CD4-positive, alpha-beta T cell treated with Interferon gamma for 1 hour (primary cell): ENCODE data around the gene FAM170B.

Experiments used
- DNase-seq: peaks from one replicate; pipeline ENCODE4 v3.0.0-alpha.2; 2020

The FAM170B gene

GRCh38 chr10:49119746-49120145 is 14.1 kb downstream of the FAM170B start:
- DNase-seq: no peak

GRCh38 chr10:49118430-49119074 is 15.3 kb downstream of the FAM170B start:
- no peak for DNase-seq

GRCh38 chr10:49117376-49118070 is 16.3 kb downstream of the FAM170B start:
- no peak for DNase-seq

- DNase-seq: no peak
Measured at GRCh38 chr10:49116509-49117375, 17.1 kb downstream of the FAM170B start.

- no peak for DNase-seq
Measured at GRCh38 chr10:49115796-49116508, 17.9 kb downstream of the FAM170B start.

DNA sequence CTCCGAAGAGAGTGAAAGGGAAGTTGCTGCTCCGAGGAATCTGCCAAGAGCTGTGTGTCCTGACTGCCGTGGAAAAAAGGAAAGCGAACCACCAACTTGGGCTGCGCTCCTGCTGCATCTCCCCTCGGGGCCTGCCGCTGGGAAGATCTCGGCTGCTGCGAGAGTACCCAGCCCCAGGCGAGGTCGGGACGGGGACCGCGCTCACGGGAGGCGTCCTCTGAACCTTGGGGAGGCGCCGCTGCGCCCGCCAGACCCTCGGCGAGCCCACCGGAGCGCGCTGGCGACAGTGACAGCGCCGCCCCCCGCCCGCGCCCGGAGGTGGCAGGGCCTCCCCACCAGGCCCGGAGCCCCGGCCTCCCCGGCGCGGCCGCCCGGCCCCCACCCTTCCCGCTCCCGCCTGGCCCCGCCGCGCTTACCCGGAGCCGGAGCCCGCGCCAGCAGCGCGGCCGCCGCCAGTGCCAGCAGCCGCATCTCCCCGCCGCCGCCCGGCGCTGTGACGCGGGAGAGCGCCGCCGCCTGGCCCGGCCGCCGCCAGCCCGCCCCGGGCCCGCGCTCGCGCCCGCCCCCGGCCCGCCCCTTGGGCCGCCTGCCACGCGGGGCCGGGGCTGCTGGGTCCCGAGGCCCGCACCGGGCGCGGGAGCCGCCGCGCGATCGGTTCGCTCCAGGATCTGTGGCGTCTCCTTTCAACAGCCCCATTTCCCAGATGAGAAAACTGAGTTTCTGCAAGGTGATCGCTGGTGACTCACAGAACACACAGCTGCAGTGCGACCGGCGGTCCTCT is 18.6 kb downstream of the FAM170B start, which contains the start of gene VSTM4:
Gene VSTM4, minus strand, starts transcription at position 508 of the 781 bp plus-strand sequence. Its CDS starts 37 bp downstream, at position 471.
- no peak for DNase-seq

GRCh38 chr10:49114718-49115014 is 19.2 kb downstream of the FAM170B start:
- no peak for DNase-seq

- no peak for DNase-seq
Measured at GRCh38 chr10:49113741-49114141, 20.1 kb downstream of the FAM170B start.

DNA sequence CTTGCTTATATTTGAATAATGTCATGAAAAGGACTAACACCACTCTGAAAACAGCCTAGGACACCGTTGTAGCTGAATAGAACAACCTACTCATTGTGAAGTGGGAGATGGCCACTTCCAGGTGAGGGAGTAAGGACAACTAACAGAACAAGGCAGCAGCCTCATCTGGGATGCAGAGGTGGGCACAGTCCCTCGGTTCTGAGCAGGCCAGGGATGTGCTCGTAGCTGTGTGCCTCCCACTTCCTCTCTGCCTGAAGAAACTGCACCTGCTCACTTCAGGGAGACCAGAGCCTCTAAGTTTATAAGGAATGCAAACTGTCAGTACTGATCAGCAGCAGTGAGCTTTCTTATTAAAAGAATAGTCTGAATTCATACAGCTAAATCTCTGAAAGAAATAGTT is 21.0 kb downstream of the FAM170B start:
- no peak for DNase-seq

- no peak for DNase-seq
Measured at GRCh38 chr10:49112098-49112497, 21.7 kb downstream of the FAM170B start.

GRCh38 chr10:49111320-49111698 is 22.5 kb downstream of the FAM170B start:
- DNase-seq: no peak

DNA sequence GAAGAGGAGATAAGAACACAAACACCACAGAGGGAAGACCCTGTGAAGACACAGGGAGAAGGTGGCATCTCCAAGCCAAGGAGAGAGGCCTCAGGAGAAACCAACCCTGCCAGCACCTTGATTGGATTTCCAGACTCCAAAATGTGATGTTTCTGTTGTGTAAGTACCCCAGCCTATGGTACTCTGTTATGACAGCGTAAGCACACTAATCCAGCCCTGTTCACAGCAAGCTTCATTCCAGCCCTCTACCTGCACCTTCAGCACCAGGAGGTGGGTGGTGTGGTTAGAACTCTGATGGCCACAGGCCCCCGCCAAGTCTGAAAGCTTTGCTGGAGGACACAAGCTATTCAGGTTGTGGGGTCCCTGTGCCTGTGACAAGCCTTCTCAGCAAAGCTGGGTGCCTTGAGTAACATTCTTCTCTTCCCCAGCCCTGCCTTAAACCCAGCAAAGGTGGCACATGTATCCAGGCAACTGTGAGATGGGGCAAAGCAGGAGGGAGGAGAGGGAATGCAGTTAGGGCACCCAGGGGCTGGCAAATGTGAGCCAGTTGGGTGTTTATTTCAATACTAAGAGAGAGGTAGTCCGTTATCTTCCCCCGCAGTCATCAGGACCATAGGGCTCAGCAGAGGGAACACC is 23.0 kb downstream of the FAM170B start:
- no peak for DNase-seq

GRCh38 chr10:49109669-49110340 is 24.0 kb downstream of the FAM170B start:
- no peak for DNase-seq

DNA sequence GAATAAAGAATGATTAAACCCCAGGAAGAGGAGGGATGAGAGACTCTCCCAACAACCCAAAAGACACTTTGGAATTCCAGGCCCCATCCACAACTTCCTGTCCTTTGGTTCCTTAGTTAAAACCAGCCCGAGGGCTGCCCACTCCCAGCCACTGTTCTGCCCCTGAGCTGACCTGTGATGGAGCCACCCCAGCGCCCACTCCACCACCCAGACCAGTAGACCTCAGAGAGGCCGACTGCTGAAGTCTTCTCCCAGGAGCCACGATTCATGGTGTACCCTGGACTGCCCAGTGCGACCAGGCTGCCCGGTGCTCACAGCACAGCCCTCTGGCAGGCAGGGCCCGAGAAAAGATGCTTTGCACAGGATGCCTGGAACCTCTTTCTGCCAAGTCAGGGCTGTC is 25.2 kb downstream of the FAM170B start:
- DNase-seq: no peak

- DNase-seq: no peak
Measured at GRCh38 chr10:49107887-49108267, 25.9 kb downstream of the FAM170B start.

DNA sequence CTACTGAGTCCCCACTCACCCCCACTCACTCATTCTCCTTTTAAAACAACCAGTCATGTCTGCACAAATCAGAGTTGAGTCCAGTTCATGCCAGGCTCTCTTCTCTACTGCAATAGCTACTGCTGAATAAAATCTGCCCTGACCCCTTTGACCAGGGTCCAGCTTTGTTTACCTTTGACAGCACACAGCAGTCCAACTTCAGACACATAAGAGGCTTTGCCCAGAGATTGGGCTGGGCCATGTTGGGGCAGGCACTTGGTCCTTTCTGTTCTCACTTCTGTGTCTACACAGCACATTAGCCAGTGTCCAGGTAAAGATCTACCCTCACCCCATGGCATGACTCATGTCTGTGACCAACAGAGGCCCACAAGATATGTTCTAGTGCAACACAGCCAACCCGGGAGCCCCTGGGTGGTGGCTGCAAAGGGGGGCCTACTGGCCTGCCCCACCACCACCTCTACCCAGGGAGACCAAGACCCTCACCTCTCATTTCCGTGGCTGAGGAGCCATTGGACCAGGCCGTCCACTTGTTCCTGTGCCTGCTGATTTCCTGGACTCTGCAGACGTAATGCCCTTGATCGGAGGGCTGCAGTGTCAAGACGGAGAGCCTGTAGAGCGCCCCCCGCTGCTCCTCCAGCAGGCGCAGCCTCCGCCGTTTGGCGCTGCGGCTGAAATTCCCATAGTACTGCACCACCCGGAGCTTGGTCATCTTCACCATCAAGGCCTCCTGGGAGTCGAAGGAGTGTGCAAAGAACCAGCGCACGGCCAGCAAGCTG is 26.5 kb downstream of the FAM170B start:
- DNase-seq: no peak

DNA sequence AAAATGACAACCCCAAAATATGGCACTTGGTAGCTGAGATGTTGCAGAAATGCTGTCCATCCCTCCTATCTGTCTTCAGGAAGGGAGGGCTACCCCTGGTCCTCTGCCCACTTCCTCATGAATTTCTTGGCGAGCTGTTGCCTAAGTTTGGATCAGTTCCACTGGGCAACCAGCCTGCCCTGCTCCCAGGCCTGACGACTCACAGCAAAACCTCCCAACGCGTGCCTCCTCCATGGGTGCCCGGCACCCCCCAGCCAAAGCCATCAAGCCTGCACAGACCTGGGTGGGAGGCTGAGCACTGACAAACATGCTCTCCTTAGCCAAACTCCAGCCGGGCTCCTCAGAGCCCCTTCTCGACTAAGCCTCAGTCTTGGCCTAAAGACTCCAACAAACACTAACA is 27.4 kb downstream of the FAM170B start:
- no peak for DNase-seq

GRCh38 chr10:49105076-49105475 is 28.7 kb downstream of the FAM170B start:
- DNase-seq: no peak

DNA sequence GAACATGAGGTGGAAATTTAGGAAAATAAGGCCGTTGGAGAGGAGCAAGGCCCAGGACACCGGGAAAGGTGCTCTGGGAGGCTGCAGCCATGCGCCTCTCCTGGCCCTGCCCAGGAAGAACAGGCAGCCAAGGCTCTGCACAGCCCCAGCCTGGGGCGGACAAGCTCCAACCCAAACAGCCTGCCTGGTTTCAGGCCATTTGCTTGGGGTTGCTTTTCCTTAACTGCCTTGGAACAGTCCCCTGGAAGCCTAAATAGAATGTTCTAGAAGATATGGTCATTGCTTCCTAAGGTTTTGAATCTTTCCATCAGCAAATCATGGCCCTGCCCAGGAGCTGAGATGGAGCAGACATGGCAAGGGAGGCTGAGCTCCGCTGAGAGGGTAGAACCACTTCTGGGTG is 29.5 kb downstream of the FAM170B start:
- no peak for DNase-seq

GRCh38 chr10:49103761-49104160 is 30.1 kb downstream of the FAM170B start:
- DNase-seq: no peak

DNA sequence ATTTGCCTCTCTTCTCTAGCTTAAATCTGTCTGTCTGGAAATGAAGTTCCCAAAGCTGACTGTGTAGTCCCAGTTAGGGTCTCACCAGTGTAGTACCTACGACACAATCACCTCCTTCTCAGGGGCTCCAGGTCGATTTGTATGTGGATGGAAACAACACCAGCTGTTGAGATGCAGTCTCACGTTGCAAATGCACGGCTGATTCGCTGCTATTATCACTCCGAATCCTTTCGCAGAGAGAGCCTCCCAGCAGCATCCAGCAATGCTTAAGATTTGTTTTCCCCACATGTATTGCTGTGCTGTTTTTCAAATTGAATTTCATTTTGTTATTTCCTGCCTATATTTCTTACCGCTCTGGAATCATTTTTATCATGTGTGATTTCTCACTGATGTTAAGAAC is 34.8 kb downstream of the FAM170B start:
- no peak for DNase-seq
